Activated CD4-positive, alpha-beta memory T cell treated with anti-CD3 and anti-CD28 coated beads for 36 hours (primary cell): ENCODE data around the gene ERBB4. TPM values are rescaled to one million over a fixed set of nuclear protein-coding genes. Genes with fewer than 3 reads are reported as not detected.

Experiments used
- CTCF ChIA-PET: fragments of 350-600 bp; sonication (Branson Sonifier 250); formaldehyde crosslinking; loops from one replicate; lab custom pipeline; 2021; ENCODE audit warnings: antibody characterized with exemption, inconsistent platforms; lab: Charles Lee
- POLR2A ChIA-PET: fragments of 350-600 bp; sonication (Branson Sonifier 250); formaldehyde crosslinking; loops from one replicate; lab custom pipeline; 2021; ENCODE audit warnings: antibody characterized with exemption; lab: Charles Lee
- DNase-seq: peaks from one replicate; pipeline ENCODE4 v3.0.0-alpha.2; 2020
- H3K27ac Mint-ChIP-seq: one replicate; pipeline ENCODE4 v1.8.0; 2021; ENCODE audit warnings: mixed read lengths
- H3K27me3 Mint-ChIP-seq: one replicate; pipeline ENCODE4 v1.8.0; 2021; ENCODE audit warnings: mixed read lengths
- H3K36me3 Mint-ChIP-seq: one replicate; pipeline ENCODE4 v1.8.0; 2021; ENCODE audit warnings: mixed read lengths
- H3K4me1 Mint-ChIP-seq: one replicate; pipeline ENCODE4 v1.8.0; 2021; ENCODE audit warnings: low read depth, mixed read lengths
- H3K4me3 Mint-ChIP-seq: one replicate; pipeline ENCODE4 v1.8.0; 2021; ENCODE audit warnings: mild to moderate bottlenecking, mixed read lengths
- H3K9me3 Mint-ChIP-seq: one replicate; pipeline ENCODE4 v1.8.0; 2021; ENCODE audit warnings: mixed read lengths
- intact Hi-C: fragments of 100-400 bp; cut with micrococcal nuclease; formaldehyde crosslinking; loops from one replicate; pipeline ENCODE4 v1.15.1; 2023
- total RNA-seq, 2 experiments: library from RNA; stranded (reverse); gene quantifications; one replicate each; pipeline ENCODE4 v1.2.3, GENCODE V29; 2021

The ERBB4 gene
- total RNA-seq, 2 experiments from 2014 or later, result not detected

GRCh38 chr2:211408483-211408891 is 1130.1 kb downstream of the ERBB4 start:
- H3K4me1 Mint-ChIP-seq, result no peaks in the 10 kb centered on the region
- no peak overlapping the region for H3K27ac Mint-ChIP-seq
- ChIA-PET CTCF (no interaction called here), POLR2A (no interaction called here)
- peaks cover 3% of the 10 kb centered on the region for H3K9me3 Mint-ChIP-seq
- no peak overlapping the region for H3K4me3 Mint-ChIP-seq
- no peak for DNase-seq
- H3K36me3 Mint-ChIP-seq, result no peaks in the 10 kb centered on the region
- H3K27me3 Mint-ChIP-seq, result no peaks in the 10 kb centered on the region
- intact Hi-C loops, result no loop called here

- Mint-ChIP-seq H3K27me3 (no peaks in the 10 kb centered on the region), H3K36me3 (no peaks in the 10 kb centered on the region), H3K9me3 (peaks cover 3% of the 10 kb centered on the region), H3K4me1 (no peaks in the 10 kb centered on the region), H3K4me3 (no peak overlapping the region), H3K27ac (no peak overlapping the region)
- no peak for DNase-seq
- CTCF ChIA-PET, result no interaction called here
- intact Hi-C loops, result no loop called here
- POLR2A ChIA-PET, result no interaction called here
These were observed 1131.5 kb downstream of the ERBB4 start for GRCh38 chr2:211407076-211407475.

- Mint-ChIP-seq H3K27me3 (no peaks in the 10 kb centered on the region), H3K4me3 (no peak overlapping the region), H3K36me3 (no peaks in the 10 kb centered on the region), H3K4me1 (no peaks in the 10 kb centered on the region), H3K9me3 (peaks cover 3% of the 10 kb centered on the region), H3K27ac (no peak overlapping the region)
- intact Hi-C loops, result no loop called here
- ChIA-PET CTCF (no interaction called here), POLR2A (no interaction called here)
- no peak for DNase-seq
These were observed 1133.6 kb downstream of the ERBB4 start for GRCh38 chr2:211405036-211405435.

- Mint-ChIP-seq H3K4me1 (no peaks in the 10 kb centered on the region), H3K9me3 (peaks cover 3% of the 10 kb centered on the region), H3K36me3 (no peaks in the 10 kb centered on the region), H3K27ac (no peak overlapping the region), H3K4me3 (no peak overlapping the region), H3K27me3 (no peaks in the 10 kb centered on the region)
- ChIA-PET CTCF (no interaction called here), POLR2A (no interaction called here)
- no peak for DNase-seq
- intact Hi-C loops, result no loop called here
These were observed 1134.5 kb downstream of the ERBB4 start for GRCh38 chr2:211404098-211404497.

- CTCF ChIA-PET, result no interaction called here
- Mint-ChIP-seq H3K27ac (no peak overlapping the region), H3K4me3 (no peak overlapping the region), H3K27me3 (no peaks in the 10 kb centered on the region), H3K9me3 (peaks cover 3% of the 10 kb centered on the region), H3K4me1 (no peaks in the 10 kb centered on the region), H3K36me3 (no peaks in the 10 kb centered on the region)
- POLR2A ChIA-PET, result no interaction called here
- no peak for DNase-seq
- intact Hi-C loops, result no loop called here
These were observed 1137.3 kb downstream of the ERBB4 start for GRCh38 chr2:211401328-211401727.

- Mint-ChIP-seq H3K36me3 (no peaks in the 10 kb centered on the region), H3K9me3 (no peaks in the 10 kb centered on the region), H3K27ac (no peak overlapping the region), H3K27me3 (no peaks in the 10 kb centered on the region), H3K4me3 (no peak overlapping the region), H3K4me1 (no peaks in the 10 kb centered on the region)
- no peak for DNase-seq
- POLR2A ChIA-PET, result no interaction called here
- CTCF ChIA-PET, result no interaction called here
- intact Hi-C loops, result no loop called here
These were observed 1140.8 kb downstream of the ERBB4 start for GRCh38 chr2:211397764-211398163.

- intact Hi-C loops, result no loop called here
- Mint-ChIP-seq H3K4me1 (no peaks in the 10 kb centered on the region), H3K36me3 (no peaks in the 10 kb centered on the region), H3K27me3 (no peaks in the 10 kb centered on the region), H3K9me3 (no peaks in the 10 kb centered on the region), H3K27ac (no peak overlapping the region), H3K4me3 (no peak overlapping the region)
- CTCF ChIA-PET, result no interaction called here
- POLR2A ChIA-PET, result no interaction called here
- DNase-seq, result no peak
These were observed 1141.8 kb downstream of the ERBB4 start for GRCh38 chr2:211396815-211397214.

GRCh38 chr2:211391189-211391567 is 1147.4 kb downstream of the ERBB4 start:
- no peaks in the 10 kb centered on the region for H3K36me3 Mint-ChIP-seq
- H3K4me3 Mint-ChIP-seq, result no peak overlapping the region
- no peaks in the 10 kb centered on the region for H3K4me1 Mint-ChIP-seq
- POLR2A ChIA-PET, result no interaction called here
- no peaks in the 10 kb centered on the region for H3K27me3 Mint-ChIP-seq
- no peaks in the 10 kb centered on the region for H3K9me3 Mint-ChIP-seq
- CTCF ChIA-PET, result no interaction called here
- no peak for DNase-seq
- H3K27ac Mint-ChIP-seq, result no peak overlapping the region
- intact Hi-C loops, result no loop called here

- Mint-ChIP-seq H3K36me3 (no peaks in the 10 kb centered on the region), H3K4me3 (no peak overlapping the region), H3K9me3 (no peaks in the 10 kb centered on the region), H3K4me1 (no peaks in the 10 kb centered on the region), H3K27ac (no peak overlapping the region), H3K27me3 (no peaks in the 10 kb centered on the region)
- POLR2A ChIA-PET, result no interaction called here
- CTCF ChIA-PET, result no interaction called here
- intact Hi-C loops, result no loop called here
- DNase-seq, result no peak
These were observed 1147.9 kb downstream of the ERBB4 start for GRCh38 chr2:211390536-211391188.

- intact Hi-C loops, result no loop called here
- H3K27me3 Mint-ChIP-seq, result no peaks in the 10 kb centered on the region
- no peaks in the 10 kb centered on the region for H3K36me3 Mint-ChIP-seq
- CTCF ChIA-PET, result no interaction called here
- no peaks in the 10 kb centered on the region for H3K9me3 Mint-ChIP-seq
- no peak overlapping the region for H3K27ac Mint-ChIP-seq
- H3K4me3 Mint-ChIP-seq, result no peak overlapping the region
- POLR2A ChIA-PET, result no interaction called here
- H3K4me1 Mint-ChIP-seq, result no peaks in the 10 kb centered on the region
- DNase-seq, result no peak
These were observed 1150.9 kb downstream of the ERBB4 start for GRCh38 chr2:211387734-211388133.

GRCh38 chr2:211380041-211380440 is 1158.6 kb downstream of the ERBB4 start:
- no peak for DNase-seq
- peaks cover 2% of the 10 kb centered on the region for H3K9me3 Mint-ChIP-seq
- no peaks in the 10 kb centered on the region for H3K36me3 Mint-ChIP-seq
- intact Hi-C loops, result no loop called here
- H3K27ac Mint-ChIP-seq, result no peak overlapping the region
- H3K27me3 Mint-ChIP-seq, result no peaks in the 10 kb centered on the region
- ChIA-PET CTCF (no interaction called here), POLR2A (no interaction called here)
- no peak overlapping the region for H3K4me3 Mint-ChIP-seq
- H3K4me1 Mint-ChIP-seq, result no peaks in the 10 kb centered on the region

GRCh38 chr2:211376410-211376809 is 1162.2 kb downstream of the ERBB4 start:
- H3K9me3 Mint-ChIP-seq, result peaks cover 2% of the 10 kb centered on the region
- intact Hi-C loops, result no loop called here
- H3K27me3 Mint-ChIP-seq, result no peaks in the 10 kb centered on the region
- no peaks in the 10 kb centered on the region for H3K36me3 Mint-ChIP-seq
- no peak for DNase-seq
- no peak overlapping the region for H3K27ac Mint-ChIP-seq
- CTCF ChIA-PET, result no interaction called here
- H3K4me3 Mint-ChIP-seq, result no peak overlapping the region
- H3K4me1 Mint-ChIP-seq, result no peaks in the 10 kb centered on the region
- POLR2A ChIA-PET, result no interaction called here

- no peaks in the 10 kb centered on the region for H3K4me1 Mint-ChIP-seq
- ChIA-PET CTCF (no interaction called here), POLR2A (no interaction called here)
- DNase-seq, result no peak
- no peaks in the 10 kb centered on the region for H3K36me3 Mint-ChIP-seq
- intact Hi-C loops, result no loop called here
- H3K4me3 Mint-ChIP-seq, result no peak overlapping the region
- H3K27me3 Mint-ChIP-seq, result no peaks in the 10 kb centered on the region
- H3K27ac Mint-ChIP-seq, result no peak overlapping the region
- peaks cover 2% of the 10 kb centered on the region for H3K9me3 Mint-ChIP-seq
These were observed 1165.4 kb downstream of the ERBB4 start for GRCh38 chr2:211373203-211373602.
